Activated naive CD4-positive, alpha-beta T cell (primary cell): ENCODE measurements around the gene CWC22.
"Not testable (repeated sequence)": the region's sequence is repeated elsewhere in the genome, so short reads cannot be mapped to it uniquely, and the experiment has no call there.

Source experiments
- DNase-seq, 4 experiments: peaks; one replicate each; lab custom pipeline; 2025; lab: John Stamatoyannopoulos, UW

CWC22 gene

GRCh38 chr2:180003073-180003472, 4.0 kb downstream of the CWC22 start:
- DNase-seq = no peak

- no peak for DNase-seq
Observed at GRCh38 chr2:180002198-180002770, 4.8 kb downstream of the CWC22 start.

GRCh38 chr2:180001726-180002125, 5.4 kb downstream of the CWC22 start:
- no peak for DNase-seq

GRCh38 chr2:180000434-180000833, 6.7 kb downstream of the CWC22 start:
- no peak for DNase-seq

GRCh38 chr2:179999000-179999399, 8.1 kb downstream of the CWC22 start:
- no peak for DNase-seq

- DNase-seq = no peak
Observed at GRCh38 chr2:179995741-179996515, 11.2 kb downstream of the CWC22 start.

GRCh38 chr2:179991344-179991743, 15.8 kb downstream of the CWC22 start:
- DNase-seq = no peak

GRCh38 chr2:179990676-179991317, 16.3 kb downstream of the CWC22 start:
- DNase-seq = no peak

- DNase-seq = no peak
Observed at GRCh38 chr2:179987916-179988315, 19.2 kb downstream of the CWC22 start.

GRCh38 chr2:179985163-179985820, 21.8 kb downstream of the CWC22 start:
- DNase-seq = no peak

GRCh38 chr2:179983250-179983932, 23.7 kb downstream of the CWC22 start:
- DNase-seq = no peak

- no peak for DNase-seq
Observed at GRCh38 chr2:179981085-179981484, 26.0 kb downstream of the CWC22 start.

GRCh38 chr2:179974761-179975160, 32.3 kb downstream of the CWC22 start:
- no peak for DNase-seq

GRCh38 chr2:179966778-179967394, 40.2 kb downstream of the CWC22 start:
- no peak for DNase-seq

- DNase-seq = no peak
Observed at GRCh38 chr2:179965291-179966258, 41.5 kb downstream of the CWC22 start.

- no peak for DNase-seq
Observed at GRCh38 chr2:179963626-179964025, 43.5 kb downstream of the CWC22 start.

GRCh38 chr2:179958251-179958650, 48.8 kb downstream of the CWC22 start:
- not testable (repeated sequence) for DNase-seq

- DNase-seq = no peak
Observed at GRCh38 chr2:179954026-179954425, 53.1 kb downstream of the CWC22 start.

- no peak for DNase-seq
Observed at GRCh38 chr2:179953359-179953758, 53.7 kb downstream of the CWC22 start.

GRCh38 chr2:179952658-179953057, 54.4 kb downstream of the CWC22 start:
- DNase-seq = no peak
